ENCODE results near the gene C1QTNF6.

Gene C1QTNF6

GRCh38 chr22:37228106-37229011 is 40.3 kb upstream of the C1QTNF6 start:
- ChIA-PET CTCF (interaction anchor here (1.0 to 7.5 kb wide), 5 partner anchors 9 to 32 kb away, joined by 3 to 74 read pairs (median 8); partner anchors contain the start of gene RAC2), POLR2A (interaction anchor here (4.1 kb wide), 1 partner anchor 14 kb away, joined by 45 read pairs; the partner anchor contains the start of gene RAC2)
- peak overlapping the region; percentile 48 to 79 for H3K27ac ChIP-seq (ENCODE audit: insufficient read depth in 1 of 2, low read depth in 1 of 2, low read length in 2 of 2, poor library complexity in 1 of 2, severe bottlenecking in 2 of 2)

GRCh38 chr22:37226514-37226913 is 38.5 kb upstream of the C1QTNF6 start:
- peaks cover 10 to 72% (median 41%) of the 10 kb centered on the region in 4 experiments for H3K36me3 ChIP-seq (ENCODE audit: control insufficient read depth in 4 of 4, insufficient read depth in 4 of 4, low read length in 3 of 4)

More at GRCh38 chr22:37228106-37229011, 40.3 kb upstream of the C1QTNF6 start:
- H3K36me3 ChIP-seq (ENCODE audit: control insufficient read depth in 4 of 4, insufficient read depth in 4 of 4, low read length in 3 of 4): peaks cover 15 to 81% (median 51%) of the 10 kb centered on the region in 4 experiments
- no peaks in the 10 kb centered on the region for H3K9me3 ChIP-seq (ENCODE audit: control extremely low read depth in 1 of 5, control insufficient read depth in 4 of 5, insufficient read depth in 2 of 5, low read depth in 1 of 5, low read length in 4 of 5)
- DNase-seq: peak in 2 of 3 donors; percentile 73 to 76
- peaks cover 2 to 88% (median 65%) of the 10 kb centered on the region in 4 experiments for H3K4me1 ChIP-seq (ENCODE audit: control extremely low read depth in 1 of 4, control insufficient read depth in 4 of 4, insufficient read depth in 4 of 4, low read length in 3 of 4)
- H3K27me3 ChIP-seq (replicated peaks in 2 of 5; ENCODE audit: control insufficient read depth in 4 of 5, insufficient read depth in 5 of 5, low read length in 4 of 5): no peaks in the 10 kb centered on the region
- H3K4me3 ChIP-seq (ENCODE audit: control insufficient read depth in 1 of 7, extremely low read depth in 1 of 7, insufficient read depth in 4 of 7, low read depth in 2 of 7, low read length in 6 of 7): peak overlapping the region in 5 of 7 experiments; percentile 2 to 43 (median 16)
- WGBS (ENCODE audit: insufficient coverage): 33% methylated on average over 10 of the region's 20 CpGs

GRCh38 chr22:37226087-37226486 is 38.0 kb upstream of the C1QTNF6 start:
- WGBS (ENCODE audit: insufficient coverage): 86% methylated on average over 4 of the region's 4 CpGs

More at GRCh38 chr22:37226514-37226913, 38.5 kb upstream of the C1QTNF6 start:
- Histone ChIP-seq H3K27ac (ENCODE audit: insufficient read depth in 1 of 2, low read depth in 1 of 2, low read length in 2 of 2, poor library complexity in 1 of 2, severe bottlenecking in 2 of 2) (no peak overlapping the region), H3K4me3 (ENCODE audit: control insufficient read depth in 1 of 7, extremely low read depth in 1 of 7, insufficient read depth in 4 of 7, low read depth in 2 of 7, low read length in 6 of 7) (no peak overlapping the region), H3K9me3 (ENCODE audit: control extremely low read depth in 1 of 5, control insufficient read depth in 4 of 5, insufficient read depth in 2 of 5, low read depth in 1 of 5, low read length in 4 of 5) (no peaks in the 10 kb centered on the region), H3K27me3 (replicated peaks in 2 of 5; ENCODE audit: control insufficient read depth in 4 of 5, insufficient read depth in 5 of 5, low read length in 4 of 5) (no peaks in the 10 kb centered on the region), H3K4me1 (ENCODE audit: control extremely low read depth in 1 of 4, control insufficient read depth in 4 of 4, insufficient read depth in 4 of 4, low read length in 3 of 4) (peaks cover 0 to 86% (median 63%) of the 10 kb centered on the region in 4 experiments)
- no peak for DNase-seq
- CTCF ChIA-PET: interaction anchor here (1.0 to 5.2 kb wide), 7 partner anchors 11 to 38 kb away, joined by 3 to 37 read pairs (median 5); no protein-coding TSS in a partner anchor
- WGBS (ENCODE audit: insufficient coverage): 92% methylated on average over 11 of the region's 14 CpGs
- POLR2A ChIA-PET: no interaction called here

GRCh38 chr22:37225481-37225880 is 37.4 kb upstream of the C1QTNF6 start:
- Histone ChIP-seq H3K36me3 (ENCODE audit: control insufficient read depth in 4 of 4, insufficient read depth in 4 of 4, low read length in 3 of 4) (peaks cover 3 to 63% (median 33%) of the 10 kb centered on the region in 4 experiments), H3K4me1 (ENCODE audit: control extremely low read depth in 1 of 4, control insufficient read depth in 4 of 4, insufficient read depth in 4 of 4, low read length in 3 of 4) (peaks cover under 1 to 83% (median 57%) of the 10 kb centered on the region in 4 experiments), H3K9me3 (ENCODE audit: control extremely low read depth in 1 of 5, control insufficient read depth in 4 of 5, insufficient read depth in 2 of 5, low read depth in 1 of 5, low read length in 4 of 5) (peaks cover 0 to 3% (median 0%) of the 10 kb centered on the region in 5 experiments), H3K27ac (ENCODE audit: insufficient read depth in 1 of 2, low read depth in 1 of 2, low read length in 2 of 2, poor library complexity in 1 of 2, severe bottlenecking in 2 of 2) (no peak overlapping the region), H3K4me3 (ENCODE audit: control insufficient read depth in 1 of 7, extremely low read depth in 1 of 7, insufficient read depth in 4 of 7, low read depth in 2 of 7, low read length in 6 of 7) (no peak overlapping the region), H3K27me3 (replicated peaks in 2 of 5; ENCODE audit: control insufficient read depth in 4 of 5, insufficient read depth in 5 of 5, low read length in 4 of 5) (no peaks in the 10 kb centered on the region)
- peak in 1 of 3 donors; percentile 52 for DNase-seq
- POLR2A ChIA-PET: interaction anchor here (0.9 to 1.2 kb wide), 2 partner anchors 24 to 34 kb away, joined by 3 read pairs; no protein-coding TSS in a partner anchor
- CTCF ChIA-PET: interaction anchor here (0.8 to 5.2 kb wide), 9 partner anchors 9 to 198 kb away, joined by 3 to 37 read pairs (median 3); no protein-coding TSS in a partner anchor
- WGBS (ENCODE audit: insufficient coverage): 86% methylated on average over 8 of the region's 8 CpGs

More at GRCh38 chr22:37226087-37226486, 38.0 kb upstream of the C1QTNF6 start:
- no peaks in the 10 kb centered on the region for H3K27me3 ChIP-seq (replicated peaks in 2 of 5; ENCODE audit: control insufficient read depth in 4 of 5, insufficient read depth in 5 of 5, low read length in 4 of 5)
- peaks cover 0 to 2% (median 0%) of the 10 kb centered on the region in 5 experiments for H3K9me3 ChIP-seq (ENCODE audit: control extremely low read depth in 1 of 5, control insufficient read depth in 4 of 5, insufficient read depth in 2 of 5, low read depth in 1 of 5, low read length in 4 of 5)
- ChIA-PET CTCF (interaction anchor here (0.8 to 5.2 kb wide), 10 partner anchors 9 to 197 kb away, joined by 3 to 37 read pairs (median 3); no protein-coding TSS in a partner anchor), POLR2A (interaction anchor here (1.2 kb wide), 1 partner anchor 25 kb away, joined by 3 read pairs; no protein-coding TSS in a partner anchor)
- H3K36me3 ChIP-seq (ENCODE audit: control insufficient read depth in 4 of 4, insufficient read depth in 4 of 4, low read length in 3 of 4): peaks cover 6 to 68% (median 39%) of the 10 kb centered on the region in 4 experiments
- H3K4me3 ChIP-seq (ENCODE audit: control insufficient read depth in 1 of 7, extremely low read depth in 1 of 7, insufficient read depth in 4 of 7, low read depth in 2 of 7, low read length in 6 of 7): no peak overlapping the region
- H3K4me1 ChIP-seq (ENCODE audit: control extremely low read depth in 1 of 4, control insufficient read depth in 4 of 4, insufficient read depth in 4 of 4, low read length in 3 of 4): peaks cover 0 to 84% (median 60%) of the 10 kb centered on the region in 4 experiments
- no peak for DNase-seq
- no peak overlapping the region for H3K27ac ChIP-seq (ENCODE audit: insufficient read depth in 1 of 2, low read depth in 1 of 2, low read length in 2 of 2, poor library complexity in 1 of 2, severe bottlenecking in 2 of 2)

- 65% methylated on average over 6 of the region's 8 CpGs for WGBS (ENCODE audit: insufficient coverage)
These were observed 36.8 kb upstream of the C1QTNF6 start for GRCh38 chr22:37224757-37225420.

GRCh38 chr22:37223965-37224551 is 36.0 kb upstream of the C1QTNF6 start:
- CTCF ChIA-PET: interaction anchor here (0.6 to 5.2 kb wide), 4 partner anchors 24 to 610 kb away, joined by 3 to 37 read pairs (median 4); no protein-coding TSS in a partner anchor
- Histone ChIP-seq H3K4me1 (ENCODE audit: control extremely low read depth in 1 of 4, control insufficient read depth in 4 of 4, insufficient read depth in 4 of 4, low read length in 3 of 4) (peaks cover 9 to 82% (median 52%) of the 10 kb centered on the region in 4 experiments), H3K4me3 (ENCODE audit: control insufficient read depth in 1 of 7, extremely low read depth in 1 of 7, insufficient read depth in 4 of 7, low read depth in 2 of 7, low read length in 6 of 7) (no peak overlapping the region), H3K27ac (ENCODE audit: insufficient read depth in 1 of 2, low read depth in 1 of 2, low read length in 2 of 2, poor library complexity in 1 of 2, severe bottlenecking in 2 of 2) (peak overlapping the region in 1 of 2 experiments; percentile 50), H3K27me3 (replicated peaks in 2 of 5; ENCODE audit: control insufficient read depth in 4 of 5, insufficient read depth in 5 of 5, low read length in 4 of 5) (no peaks in the 10 kb centered on the region), H3K36me3 (ENCODE audit: control insufficient read depth in 4 of 4, insufficient read depth in 4 of 4, low read length in 3 of 4) (peaks cover 3 to 56% (median 32%) of the 10 kb centered on the region in 4 experiments), H3K9me3 (ENCODE audit: control extremely low read depth in 1 of 5, control insufficient read depth in 4 of 5, insufficient read depth in 2 of 5, low read depth in 1 of 5, low read length in 4 of 5) (peaks cover 0 to 3% (median 0%) of the 10 kb centered on the region in 5 experiments)
- peak in 1 of 3 donors; percentile 19 for DNase-seq
- 100% methylated on average over 1 of the region's 3 CpGs for WGBS (ENCODE audit: insufficient coverage)
- POLR2A ChIA-PET: no interaction called here

More at GRCh38 chr22:37224757-37225420, 36.8 kb upstream of the C1QTNF6 start:
- Histone ChIP-seq H3K4me1 (ENCODE audit: control extremely low read depth in 1 of 4, control insufficient read depth in 4 of 4, insufficient read depth in 4 of 4, low read length in 3 of 4) (peaks cover 6 to 82% (median 54%) of the 10 kb centered on the region in 4 experiments), H3K9me3 (ENCODE audit: control extremely low read depth in 1 of 5, control insufficient read depth in 4 of 5, insufficient read depth in 2 of 5, low read depth in 1 of 5, low read length in 4 of 5) (peaks cover 0 to 3% (median 0%) of the 10 kb centered on the region in 5 experiments), H3K36me3 (ENCODE audit: control insufficient read depth in 4 of 4, insufficient read depth in 4 of 4, low read length in 3 of 4) (peaks cover 3 to 63% (median 32%) of the 10 kb centered on the region in 4 experiments), H3K27ac (ENCODE audit: insufficient read depth in 1 of 2, low read depth in 1 of 2, low read length in 2 of 2, poor library complexity in 1 of 2, severe bottlenecking in 2 of 2) (peak overlapping the region in 1 of 2 experiments; percentile 50), H3K27me3 (replicated peaks in 2 of 5; ENCODE audit: control insufficient read depth in 4 of 5, insufficient read depth in 5 of 5, low read length in 4 of 5) (no peaks in the 10 kb centered on the region), H3K4me3 (ENCODE audit: control insufficient read depth in 1 of 7, extremely low read depth in 1 of 7, insufficient read depth in 4 of 7, low read depth in 2 of 7, low read length in 6 of 7) (no peak overlapping the region)
- no peak for DNase-seq
- CTCF ChIA-PET: interaction anchor here (0.6 to 5.2 kb wide), 6 partner anchors 17 to 609 kb away, joined by 3 to 37 read pairs (median 5); no protein-coding TSS in a partner anchor
- POLR2A ChIA-PET: interaction anchor here (0.5 to 1.2 kb wide), 3 partner anchors 24 to 200 kb away, joined by 3 read pairs; no protein-coding TSS in a partner anchor

All from common myeloid progenitor, CD34-positive (primary cell).